ENCODE results near the gene CCDC57.

CCDC57 gene

GRCh38 chr17:82246040-82246364, 33.4 kb upstream of the CCDC57 start:
- no peaks in the 10 kb centered on the region for H3K27me3 ChIP-seq (replicated peaks in 2 of 5; ENCODE audit: control insufficient read depth in 4 of 5, insufficient read depth in 5 of 5, low read length in 4 of 5)
- 100% methylated on average over 5 of the region's 5 CpGs for WGBS (ENCODE audit: insufficient coverage)
- H3K36me3 ChIP-seq (ENCODE audit: control insufficient read depth in 4 of 4, insufficient read depth in 4 of 4, low read length in 3 of 4) = peaks cover 7 to 90% (median 63%) of the 10 kb centered on the region in 4 experiments
- DNase-seq = no peak
- no peak overlapping the region for H3K27ac ChIP-seq (ENCODE audit: insufficient read depth in 1 of 2, low read depth in 1 of 2, low read length in 2 of 2, poor library complexity in 1 of 2, severe bottlenecking in 2 of 2)
- H3K9me3 ChIP-seq (ENCODE audit: control extremely low read depth in 1 of 5, control insufficient read depth in 4 of 5, insufficient read depth in 2 of 5, low read depth in 1 of 5, low read length in 4 of 5) = no peaks in the 10 kb centered on the region
- ChIA-PET CTCF (interaction anchor here (1.2 to 2.7 kb wide), 2 partner anchors 52 to 104 kb away, joined by 3 to 9 read pairs; no protein-coding TSS in a partner anchor), POLR2A (no interaction called here)
- H3K4me1 ChIP-seq (ENCODE audit: control extremely low read depth in 1 of 4, control insufficient read depth in 4 of 4, insufficient read depth in 4 of 4, low read length in 3 of 4) = peaks cover 0 to 38% (median 37%) of the 10 kb centered on the region in 4 experiments
- no peak overlapping the region for H3K4me3 ChIP-seq (ENCODE audit: control insufficient read depth in 1 of 7, extremely low read depth in 1 of 7, insufficient read depth in 4 of 7, low read depth in 2 of 7, low read length in 6 of 7)

- Histone ChIP-seq H3K4me3 (ENCODE audit: control insufficient read depth in 1 of 7, extremely low read depth in 1 of 7, insufficient read depth in 4 of 7, low read depth in 2 of 7, low read length in 6 of 7) (no peak overlapping the region), H3K27me3 (replicated peaks in 2 of 5; ENCODE audit: control insufficient read depth in 4 of 5, insufficient read depth in 5 of 5, low read length in 4 of 5) (no peaks in the 10 kb centered on the region), H3K27ac (ENCODE audit: insufficient read depth in 1 of 2, low read depth in 1 of 2, low read length in 2 of 2, poor library complexity in 1 of 2, severe bottlenecking in 2 of 2) (no peak overlapping the region), H3K9me3 (ENCODE audit: control extremely low read depth in 1 of 5, control insufficient read depth in 4 of 5, insufficient read depth in 2 of 5, low read depth in 1 of 5, low read length in 4 of 5) (no peaks in the 10 kb centered on the region), H3K36me3 (ENCODE audit: control insufficient read depth in 4 of 4, insufficient read depth in 4 of 4, low read length in 3 of 4) (peaks cover 5 to 84% (median 62%) of the 10 kb centered on the region in 4 experiments), H3K4me1 (ENCODE audit: control extremely low read depth in 1 of 4, control insufficient read depth in 4 of 4, insufficient read depth in 4 of 4, low read length in 3 of 4) (peaks cover 0 to 44% (median 43%) of the 10 kb centered on the region in 4 experiments)
- no peak for DNase-seq
- 97% methylated on average over 45 of the region's 47 CpGs for WGBS (ENCODE audit: insufficient coverage)
- ChIA-PET POLR2A (no interaction called here), CTCF (interaction anchor here (1.2 to 2.7 kb wide), 2 partner anchors 52 to 105 kb away, joined by 3 to 9 read pairs; no protein-coding TSS in a partner anchor)
Measured at GRCh38 chr17:82245134-82246039, 32.7 kb upstream of the CCDC57 start.

DNA sequence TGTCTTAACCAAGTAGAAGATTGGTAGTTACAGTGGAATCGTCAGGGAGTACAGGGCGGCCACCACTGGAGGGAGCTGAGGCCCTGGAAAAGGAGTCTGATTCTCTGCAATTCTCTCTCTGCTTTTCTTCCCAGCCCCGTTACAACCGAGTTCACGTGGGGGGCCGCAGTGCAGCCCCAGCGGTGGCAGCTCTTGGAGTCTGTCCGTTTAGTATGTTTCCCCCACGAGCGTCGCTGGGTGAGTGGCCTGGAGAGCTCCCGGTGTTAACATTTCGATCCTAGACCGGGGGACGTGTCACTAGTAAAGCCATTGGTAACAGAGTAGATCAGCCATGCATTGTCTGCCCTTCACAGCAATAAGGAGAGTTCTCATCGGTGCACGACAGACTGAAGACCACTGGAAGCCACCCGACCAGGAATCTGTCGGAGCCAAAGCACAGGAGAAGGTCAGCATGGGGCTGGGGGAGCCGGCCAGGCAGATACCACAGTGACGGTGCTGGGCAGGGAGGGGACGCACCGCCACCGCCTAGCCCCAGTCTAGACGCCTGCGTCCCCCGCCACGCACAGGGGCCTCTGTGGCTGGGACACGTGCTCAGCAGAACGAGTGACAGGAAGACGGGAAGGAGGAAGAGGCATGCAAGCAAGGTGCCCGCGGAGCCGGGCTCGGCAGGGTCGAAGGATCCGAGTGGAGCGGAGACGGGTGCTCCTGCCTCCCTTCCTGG, 31.9 kb upstream of the CCDC57 start:
- ChIA-PET CTCF (interaction anchor here (0.7 to 2.7 kb wide), 5 partner anchors 32 to 106 kb away, joined by 3 to 9 read pairs (median 3); no protein-coding TSS in a partner anchor), POLR2A (interaction anchor here (0.7 kb wide), 2 partner anchors 10 to 53 kb away, joined by 4 read pairs; no protein-coding TSS in a partner anchor)
- H3K4me3 ChIP-seq (ENCODE audit: control insufficient read depth in 1 of 7, extremely low read depth in 1 of 7, insufficient read depth in 4 of 7, low read depth in 2 of 7, low read length in 6 of 7) = no peak overlapping the region
- H3K27me3 ChIP-seq (replicated peaks in 2 of 5; ENCODE audit: control insufficient read depth in 4 of 5, insufficient read depth in 5 of 5, low read length in 4 of 5) = no peaks in the 10 kb centered on the region
- no peak overlapping the region for H3K27ac ChIP-seq (ENCODE audit: insufficient read depth in 1 of 2, low read depth in 1 of 2, low read length in 2 of 2, poor library complexity in 1 of 2, severe bottlenecking in 2 of 2)
- DNase-seq = peak in 2 of 3 donors; percentile 58 to 61
- peaks cover 5 to 83% (median 57%) of the 10 kb centered on the region in 4 experiments for H3K36me3 ChIP-seq (ENCODE audit: control insufficient read depth in 4 of 4, insufficient read depth in 4 of 4, low read length in 3 of 4)
- 89% methylated on average over 38 of the region's 39 CpGs for WGBS (ENCODE audit: insufficient coverage)
- H3K4me1 ChIP-seq (ENCODE audit: control extremely low read depth in 1 of 4, control insufficient read depth in 4 of 4, insufficient read depth in 4 of 4, low read length in 3 of 4) = peaks cover 0 to 53% (median 51%) of the 10 kb centered on the region in 4 experiments
- H3K9me3 ChIP-seq (ENCODE audit: control extremely low read depth in 1 of 5, control insufficient read depth in 4 of 5, insufficient read depth in 2 of 5, low read depth in 1 of 5, low read length in 4 of 5) = no peaks in the 10 kb centered on the region

DNA sequence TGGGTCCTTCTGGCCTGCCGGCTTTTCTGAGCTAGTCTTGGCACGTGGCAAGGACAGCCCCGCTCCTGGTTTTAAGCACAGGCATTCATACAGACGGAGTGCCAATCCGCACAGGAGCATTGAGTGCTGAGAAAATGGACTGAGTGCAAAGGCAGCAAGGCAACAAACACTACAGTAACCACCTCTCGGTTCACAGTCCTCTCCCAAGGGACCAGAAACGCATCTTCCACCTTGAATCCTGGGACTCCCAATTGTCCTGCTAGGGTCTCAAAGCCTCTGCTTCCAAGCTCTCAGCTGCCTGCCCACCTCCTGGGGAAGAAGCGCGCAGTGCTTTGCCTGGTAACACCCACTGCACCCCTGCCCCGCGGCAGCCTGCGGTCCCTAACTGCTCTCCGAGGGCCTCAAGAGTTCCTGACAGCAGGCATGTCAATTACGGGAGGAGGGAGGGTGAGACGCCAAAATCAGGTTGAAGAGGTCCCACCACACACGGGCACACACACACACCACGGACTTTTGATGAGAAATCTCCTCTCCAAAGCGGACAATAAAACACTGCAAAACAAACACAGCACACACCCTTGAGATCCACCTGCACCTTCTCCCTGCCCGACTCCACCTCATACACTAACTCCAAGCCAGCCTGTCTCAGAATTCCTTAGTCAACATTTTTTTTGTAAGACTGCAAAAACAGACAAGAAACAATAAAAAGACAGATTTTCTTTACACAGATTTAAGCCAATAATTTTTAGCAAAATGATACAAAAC, 31.2 kb upstream of the CCDC57 start:
- POLR2A ChIA-PET = interaction anchor here (0.7 kb wide), 2 partner anchors 11 to 54 kb away, joined by 4 read pairs; no protein-coding TSS in a partner anchor
- no peak for DNase-seq
- peaks cover 0 to 60% (median 58%) of the 10 kb centered on the region in 4 experiments for H3K4me1 ChIP-seq (ENCODE audit: control extremely low read depth in 1 of 4, control insufficient read depth in 4 of 4, insufficient read depth in 4 of 4, low read length in 3 of 4)
- H3K27ac ChIP-seq (ENCODE audit: insufficient read depth in 1 of 2, low read depth in 1 of 2, low read length in 2 of 2, poor library complexity in 1 of 2, severe bottlenecking in 2 of 2) = peak overlapping the region in 1 of 2 experiments; percentile 11
- no peak overlapping the region for H3K4me3 ChIP-seq (ENCODE audit: control insufficient read depth in 1 of 7, extremely low read depth in 1 of 7, insufficient read depth in 4 of 7, low read depth in 2 of 7, low read length in 6 of 7)
- peaks cover 3 to 80% (median 52%) of the 10 kb centered on the region in 4 experiments for H3K36me3 ChIP-seq (ENCODE audit: control insufficient read depth in 4 of 4, insufficient read depth in 4 of 4, low read length in 3 of 4)
- no peaks in the 10 kb centered on the region for H3K9me3 ChIP-seq (ENCODE audit: control extremely low read depth in 1 of 5, control insufficient read depth in 4 of 5, insufficient read depth in 2 of 5, low read depth in 1 of 5, low read length in 4 of 5)
- CTCF ChIA-PET = interaction anchor here (0.7 to 2.6 kb wide), 8 partner anchors 20 to 106 kb away, joined by 3 to 12 read pairs (median 4); no protein-coding TSS in a partner anchor
- H3K27me3 ChIP-seq (replicated peaks in 2 of 5; ENCODE audit: control insufficient read depth in 4 of 5, insufficient read depth in 5 of 5, low read length in 4 of 5) = no peaks in the 10 kb centered on the region
- WGBS (ENCODE audit: insufficient coverage) = 98% methylated on average over 9 of the region's 19 CpGs

DNA sequence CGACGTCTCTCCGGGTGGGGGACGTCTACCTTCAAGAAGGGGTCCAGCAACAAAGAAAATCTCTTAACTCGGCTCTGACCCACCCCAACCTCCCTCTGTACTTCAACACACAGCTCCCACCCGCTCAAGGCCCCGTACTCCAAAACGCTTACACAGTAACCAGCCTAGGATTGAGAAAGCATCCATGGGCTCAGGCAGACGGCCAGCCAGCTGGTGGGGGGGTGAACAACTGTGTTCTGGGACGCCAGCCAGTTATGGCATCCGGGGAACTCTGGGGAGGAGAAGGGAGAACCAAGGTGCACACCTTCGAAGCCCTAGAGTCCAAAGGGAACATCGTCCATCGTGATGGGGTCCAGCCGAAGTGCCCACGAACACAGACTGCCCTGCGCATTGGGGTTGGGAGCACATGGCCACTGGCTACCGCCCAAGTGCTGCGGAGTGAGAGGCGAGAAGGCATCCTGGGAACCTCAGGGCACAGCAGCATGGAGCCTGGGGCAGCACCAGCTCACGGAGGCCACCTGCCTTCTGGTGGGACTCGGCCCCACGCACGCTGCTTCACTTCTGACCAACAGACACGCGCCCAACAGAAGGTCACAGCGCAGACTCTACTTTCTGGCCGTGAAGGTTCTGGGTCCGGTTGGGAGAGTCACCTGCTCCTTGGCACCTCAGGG, 30.5 kb upstream of the CCDC57 start:
- H3K27ac ChIP-seq (ENCODE audit: insufficient read depth in 1 of 2, low read depth in 1 of 2, low read length in 2 of 2, poor library complexity in 1 of 2, severe bottlenecking in 2 of 2) = peak overlapping the region in 1 of 2 experiments; percentile 11
- peaks cover 0 to 78% (median 48%) of the 10 kb centered on the region in 4 experiments for H3K36me3 ChIP-seq (ENCODE audit: control insufficient read depth in 4 of 4, insufficient read depth in 4 of 4, low read length in 3 of 4)
- no peak overlapping the region for H3K4me3 ChIP-seq (ENCODE audit: control insufficient read depth in 1 of 7, extremely low read depth in 1 of 7, insufficient read depth in 4 of 7, low read depth in 2 of 7, low read length in 6 of 7)
- no peaks in the 10 kb centered on the region for H3K27me3 ChIP-seq (replicated peaks in 2 of 5; ENCODE audit: control insufficient read depth in 4 of 5, insufficient read depth in 5 of 5, low read length in 4 of 5)
- peaks cover 0 to 67% (median 64%) of the 10 kb centered on the region in 4 experiments for H3K4me1 ChIP-seq (ENCODE audit: control extremely low read depth in 1 of 4, control insufficient read depth in 4 of 4, insufficient read depth in 4 of 4, low read length in 3 of 4)
- DNase-seq = no peak
- ChIA-PET CTCF (interaction anchor here (0.9 to 2.6 kb wide), 12 partner anchors 8 to 113 kb away, joined by 3 to 12 read pairs (median 4); no protein-coding TSS in a partner anchor), POLR2A (interaction anchor here (1.8 kb wide), 1 partner anchor 49 kb away, joined by 4 read pairs; no protein-coding TSS in a partner anchor)
- WGBS (ENCODE audit: insufficient coverage) = 95% methylated on average over 25 of the region's 29 CpGs
- no peaks in the 10 kb centered on the region for H3K9me3 ChIP-seq (ENCODE audit: control extremely low read depth in 1 of 5, control insufficient read depth in 4 of 5, insufficient read depth in 2 of 5, low read depth in 1 of 5, low read length in 4 of 5)

GRCh38 chr17:82242698-82242976, 30.0 kb upstream of the CCDC57 start:
- Histone ChIP-seq H3K27ac (ENCODE audit: insufficient read depth in 1 of 2, low read depth in 1 of 2, low read length in 2 of 2, poor library complexity in 1 of 2, severe bottlenecking in 2 of 2) (peak overlapping the region in 1 of 2 experiments; percentile 49), H3K36me3 (ENCODE audit: control insufficient read depth in 4 of 4, insufficient read depth in 4 of 4, low read length in 3 of 4) (peaks cover 2 to 77% (median 47%) of the 10 kb centered on the region in 4 experiments), H3K9me3 (ENCODE audit: control extremely low read depth in 1 of 5, control insufficient read depth in 4 of 5, insufficient read depth in 2 of 5, low read depth in 1 of 5, low read length in 4 of 5) (no peaks in the 10 kb centered on the region), H3K4me1 (ENCODE audit: control extremely low read depth in 1 of 4, control insufficient read depth in 4 of 4, insufficient read depth in 4 of 4, low read length in 3 of 4) (peaks cover 0 to 68% (median 66%) of the 10 kb centered on the region in 4 experiments), H3K4me3 (ENCODE audit: control insufficient read depth in 1 of 7, extremely low read depth in 1 of 7, insufficient read depth in 4 of 7, low read depth in 2 of 7, low read length in 6 of 7) (no peak overlapping the region), H3K27me3 (replicated peaks in 2 of 5; ENCODE audit: control insufficient read depth in 4 of 5, insufficient read depth in 5 of 5, low read length in 4 of 5) (no peaks in the 10 kb centered on the region)
- ChIA-PET POLR2A (interaction anchor here (1.1 to 1.8 kb wide), 4 partner anchors 8 to 92 kb away, joined by 4 to 5 read pairs (median 4); no protein-coding TSS in a partner anchor), CTCF (interaction anchor here (0.9 to 2.6 kb wide), 16 partner anchors 9 to 114 kb away, joined by 3 to 12 read pairs (median 4); partner anchors contain the start of gene SECTM1)
- 97% methylated on average over 24 of the region's 24 CpGs for WGBS (ENCODE audit: insufficient coverage)
- DNase-seq = no peak

All from common myeloid progenitor, CD34-positive (primary cell).